ENCODE data around the gene COL6A2.

GRCh38 chr21:46068516-46069079 lies 29.3 kb upstream of the COL6A2 start:
- TF ChIP-seq CTCF (IDR thresholded peaks at IDR 0.05 in 2 of 3, conservative IDR thresholded peaks at IDR 0.05 in 1 of 3; ENCODE audit: borderline replicate concordance in 1 of 3, insufficient read depth in 1 of 3, low read depth in 2 of 3, low read length in 2 of 3) (no peak), EGR1 (IDR thresholded peaks at IDR 0.05; ENCODE audit: low read depth) (no peak), POLR2AphosphoS5 (IDR thresholded peaks at IDR 0.05; ENCODE audit: low read depth, low read length) (no peak), POLR2A (IDR thresholded peaks at IDR 0.05; ENCODE audit: borderline replicate concordance, extremely low read depth, insufficient read depth, insufficient read length) (no peak), RAD21 (IDR thresholded peaks at IDR 0.05; ENCODE audit: low read depth) (no peak), EZH2 (IDR thresholded peaks at IDR 0.05) (no peak), SP1 (IDR thresholded peaks at IDR 0.05; ENCODE audit: low read depth) (no peak), REST (IDR thresholded peaks at IDR 0.05; ENCODE audit: low read depth) (no peak)

All from HCT116 (cell line).